Kidney tubule cell (primary cell): Measurements from ENCODE around the gene ZCCHC14.
A peak's percentile ranks its signal among the peaks of the same experiment; 100 is the strongest.

Experiments used
- DNase-seq: peaks from one replicate; pipeline ENCODE4 v3.0.0-alpha.2; 2018; ENCODE audit warnings: low spot score

ZCCHC14 gene

GRCh38 chr16:87492721-87493607 is at the start of gene ZCCHC14:
TSS of gene ZCCHC14 (minus strand) at chr16:87493024. CDS start at chr16:87492238, 786 bp downstream.
- peak; percentile 98 for DNase-seq

GRCh38 chr16:87541872-87542234 is 49.0 kb upstream of the ZCCHC14 start:
- no peak for DNase-seq

GRCh38 chr16:87541147-87541871 is 48.5 kb upstream of the ZCCHC14 start:
- no peak for DNase-seq

- DNase-seq = no peak
These were observed 48.0 kb upstream of the ZCCHC14 start for GRCh38 chr16:87540897-87541146.

- no peak for DNase-seq
These were observed 47.5 kb upstream of the ZCCHC14 start for GRCh38 chr16:87540072-87540896.

GRCh38 chr16:87539113-87539512 is 46.3 kb upstream of the ZCCHC14 start:
- DNase-seq = no peak

GRCh38 chr16:87538594-87538993 is 45.8 kb upstream of the ZCCHC14 start:
- no peak for DNase-seq

GRCh38 chr16:87538160-87538559 is 45.3 kb upstream of the ZCCHC14 start:
- DNase-seq = no peak

GRCh38 chr16:87536795-87537142 is 43.9 kb upstream of the ZCCHC14 start:
- no peak for DNase-seq

GRCh38 chr16:87535855-87536794 is 43.3 kb upstream of the ZCCHC14 start:
- no peak for DNase-seq

- no peak for DNase-seq
These were observed 42.6 kb upstream of the ZCCHC14 start for GRCh38 chr16:87535457-87535854.

- no peak for DNase-seq
These were observed 41.9 kb upstream of the ZCCHC14 start for GRCh38 chr16:87534751-87535150.

- DNase-seq = no peak
These were observed 41.3 kb upstream of the ZCCHC14 start for GRCh38 chr16:87534030-87534653.

- no peak for DNase-seq
These were observed 40.2 kb upstream of the ZCCHC14 start for GRCh38 chr16:87533061-87533460.

- DNase-seq = no peak
These were observed 38.6 kb upstream of the ZCCHC14 start for GRCh38 chr16:87531418-87531817.

GRCh38 chr16:87528690-87529579 is 36.1 kb upstream of the ZCCHC14 start:
- no peak for DNase-seq

- no peak for DNase-seq
These were observed 34.4 kb upstream of the ZCCHC14 start for GRCh38 chr16:87527055-87527724.

- no peak for DNase-seq
These were observed 33.6 kb upstream of the ZCCHC14 start for GRCh38 chr16:87526238-87526947.

- DNase-seq = no peak
These were observed 32.5 kb upstream of the ZCCHC14 start for GRCh38 chr16:87525352-87525751.
